Measurements from ENCODE around the gene ATP1A4.
"Not testable (repeated sequence)": the region's sequence is repeated elsewhere in the genome, so short reads cannot be mapped to it uniquely, and the experiment has no call there.

ATP1A4 gene

GRCh38 chr1:160151303-160151702 lies at the start of gene ATP1A4:
ATP1A4 (plus strand) TSS chr1:160151603; CDS start chr1:160152041, 438 bp downstream.
- DNase-seq (ENCODE audit: low read depth), result no peak

GRCh38 chr1:160101717-160102522 lies 49.5 kb upstream of the ATP1A4 start:
- DNase-seq (ENCODE audit: low read depth), result no peak

GRCh38 chr1:160103658-160104408 lies 47.6 kb upstream of the ATP1A4 start:
- DNase-seq (ENCODE audit: low read depth), result no peak

- no peak for DNase-seq (ENCODE audit: low read depth)
Observed at GRCh38 chr1:160104486-160104885, 46.9 kb upstream of the ATP1A4 start.

- no peak for DNase-seq (ENCODE audit: low read depth)
Observed at GRCh38 chr1:160105155-160105554, 46.2 kb upstream of the ATP1A4 start.

- DNase-seq (ENCODE audit: low read depth), result no peak
Observed at GRCh38 chr1:160107512-160107911, 43.9 kb upstream of the ATP1A4 start.

GRCh38 chr1:160108888-160109662 lies 42.3 kb upstream of the ATP1A4 start:
- peak; percentile 64 for DNase-seq (ENCODE audit: low read depth)

GRCh38 chr1:160109686-160110085 lies 41.7 kb upstream of the ATP1A4 start:
- DNase-seq (ENCODE audit: low read depth), result no peak

- DNase-seq (ENCODE audit: low read depth), result not testable (repeated sequence)
Observed at GRCh38 chr1:160111462-160111861, 39.9 kb upstream of the ATP1A4 start.

- no peak for DNase-seq (ENCODE audit: low read depth)
Observed at GRCh38 chr1:160112357-160112756, 39.0 kb upstream of the ATP1A4 start.

GRCh38 chr1:160113407-160113806 lies 38.0 kb upstream of the ATP1A4 start:
- DNase-seq (ENCODE audit: low read depth), result no peak

- no peak for DNase-seq (ENCODE audit: low read depth)
Observed at GRCh38 chr1:160114085-160114484, 37.3 kb upstream of the ATP1A4 start.

- DNase-seq (ENCODE audit: low read depth), result no peak
Observed at GRCh38 chr1:160115545-160116282, 35.7 kb upstream of the ATP1A4 start, which contains the start of gene ATP1A2. ATP1A2 (plus strand) TSS chr1:160115759; CDS start chr1:160115862, 103 bp downstream.

- DNase-seq (ENCODE audit: low read depth), result no peak
Observed at GRCh38 chr1:160116283-160117147, 34.9 kb upstream of the ATP1A4 start.

GRCh38 chr1:160117300-160117699 lies 34.1 kb upstream of the ATP1A4 start:
- no peak for DNase-seq (ENCODE audit: low read depth)

GRCh38 chr1:160117709-160118183 lies 33.7 kb upstream of the ATP1A4 start:
- no peak for DNase-seq (ENCODE audit: low read depth)

- no peak for DNase-seq (ENCODE audit: low read depth)
Observed at GRCh38 chr1:160118928-160119327, 32.5 kb upstream of the ATP1A4 start.

- no peak for DNase-seq (ENCODE audit: low read depth)
Observed at GRCh38 chr1:160120797-160121196, 30.6 kb upstream of the ATP1A4 start.

GRCh38 chr1:160121388-160121787 lies 30.0 kb upstream of the ATP1A4 start:
- DNase-seq (ENCODE audit: low read depth), result no peak

GRCh38 chr1:160122978-160123495 lies 28.4 kb upstream of the ATP1A4 start:
- DNase-seq (ENCODE audit: low read depth), result no peak

All from fibroblast of the conjunctiva (primary cell).